Cardiac muscle cell (in vitro differentiated cells and primary cell): Measurements from ENCODE around the gene SMYD3. TPM values are rescaled to one million over a fixed set of nuclear protein-coding genes. Genes with fewer than 3 reads are reported as not detected.
A peak's percentile ranks its signal among the peaks of the same experiment; 100 is the strongest.

Source experiments
- DNase-seq, 2 donors: peaks; one replicate each; pipeline versions ENCODE4 v3.0.0 to v3.0.0-alpha.2; 2010 to 2017; ENCODE audit warnings: low read depth in 1 of 2, low spot score in 1 of 2
- H3K27ac ChIP-seq: fragments of 200-600 bp; sonication (generic); 2 replicates; pipeline ENCODE4 v1.5.1; 2016
- H3K27me3 ChIP-seq: fragments of 200-600 bp; sonication (generic); 2 replicates; pipeline ENCODE4 v1.6.0; 2016; ENCODE audit warnings: control low read depth
- H3K36me3 ChIP-seq: fragments of 200-600 bp; sonication (generic); 2 replicates; pipeline ENCODE4 v1.5.1; 2016; ENCODE audit warnings: control low read depth
- H3K4me1 ChIP-seq: fragments of 200-600 bp; sonication (generic); 2 replicates; pipeline ENCODE4 v1.8.1; 2017; ENCODE audit warnings: low read depth, mild to moderate bottlenecking, mixed run types
- H3K4me3 ChIP-seq: fragments of 200-600 bp; sonication (generic); 2 replicates; pipeline ENCODE4 v1.5.1; 2016; ENCODE audit warnings: mild to moderate bottlenecking
- H3K9me3 ChIP-seq: fragments of 200-600 bp; sonication (generic); 2 replicates; pipeline ENCODE4 v1.5.1; 2017; ENCODE audit warnings: low read depth, mild to moderate bottlenecking, control low read depth
- CTCF ChIP-seq: IDR thresholded peaks from 2 replicates; pipeline ENCODE4 v1.5.1; 2012; ENCODE audit warnings: low read depth, mild to moderate bottlenecking, low read length
- polyA plus RNA-seq: library from polyadenylated mRNA; unstranded; fragments of >200 nt; fragmentation: Nextera tagmentation; extraction: Ambion mirVana; gene quantifications from 2 replicates; pipeline ENCODE4 v1.2.1, GENCODE V29; 2016
- total RNA-seq: library from RNA; depleted of rRNA; stranded (reverse); fragments of >200 nt; gene quantifications from 2 replicates; pipeline ENCODE4 v1.2.3, GENCODE V29; 2016

The SMYD3 gene
- total and polyA plus RNA-seq, 2 experiments from 2014 or later, result 47.2 to 50.8 TPM

DNA sequence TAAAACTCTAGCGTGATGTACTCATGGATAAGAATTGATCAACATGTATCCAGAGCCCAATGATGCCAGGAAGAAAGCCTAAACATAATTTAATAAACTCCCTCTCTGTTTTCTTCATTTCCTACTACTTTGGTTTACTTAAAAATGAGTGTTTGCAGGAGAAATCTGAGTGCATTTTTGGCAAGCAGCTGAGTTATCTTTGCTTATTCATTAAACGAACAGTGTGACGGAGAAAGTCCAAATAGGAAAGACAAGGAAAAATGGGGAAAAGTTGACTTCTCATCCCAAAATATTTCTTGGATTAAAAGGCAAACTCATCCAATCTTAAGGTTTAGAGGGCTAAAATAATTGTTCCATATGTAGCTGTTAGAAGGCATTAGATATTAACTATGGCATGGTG, 496.7 kb downstream of the SMYD3 start:
- Histone ChIP-seq H3K36me3 (no peaks in the 10 kb centered on the region), H3K9me3 (no peaks in the 10 kb centered on the region), H3K4me1 (peaks cover 4% of the 10 kb centered on the region), H3K27ac (no peak overlapping the region), H3K4me3 (no peak overlapping the region), H3K27me3 (no peaks in the 10 kb centered on the region)
- no peak for DNase-seq
- no peak for TF ChIP-seq CTCF

- Histone ChIP-seq H3K4me1 (peaks cover 4% of the 10 kb centered on the region), H3K4me3 (no peak overlapping the region), H3K27ac (no peak overlapping the region)
Measured at GRCh38 chr1:246008363-246008831, 498.7 kb downstream of the SMYD3 start.

DNA sequence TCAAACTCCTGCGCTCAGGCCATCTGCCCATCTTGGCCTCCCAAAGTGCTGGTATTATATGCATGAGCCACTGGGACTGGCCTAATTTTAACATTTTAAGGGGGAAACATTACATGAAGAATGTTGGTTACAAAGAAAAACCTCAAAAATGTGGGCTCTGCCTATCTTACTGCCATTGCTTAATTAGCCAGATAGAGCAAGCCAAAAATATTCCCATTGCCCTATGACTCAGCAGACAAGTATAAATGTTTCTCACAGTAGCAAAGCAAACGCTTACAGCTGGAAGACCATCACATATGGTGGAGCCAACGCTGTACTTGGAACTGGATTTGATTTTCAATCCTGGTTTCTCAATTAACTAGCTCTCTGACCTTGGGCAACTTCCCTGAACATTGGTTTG, 502.0 kb downstream of the SMYD3 start:
- no peaks in the 10 kb centered on the region for H3K9me3 ChIP-seq
- H3K27ac ChIP-seq, result no peak overlapping the region
- no peak overlapping the region for H3K4me3 ChIP-seq
- H3K27me3 ChIP-seq, result no peaks in the 10 kb centered on the region
- no peak for TF ChIP-seq CTCF
- peak in 1 of 2 donors; percentile 97 for DNase-seq
- H3K36me3 ChIP-seq, result no peaks in the 10 kb centered on the region
- H3K4me1 ChIP-seq, result peaks cover 4% of the 10 kb centered on the region

More at GRCh38 chr1:246008363-246008831, 498.7 kb downstream of the SMYD3 start:
- no peak for DNase-seq
- no peak for TF ChIP-seq CTCF
- Histone ChIP-seq H3K36me3 (no peaks in the 10 kb centered on the region), H3K27me3 (no peaks in the 10 kb centered on the region), H3K9me3 (no peaks in the 10 kb centered on the region)

- TF ChIP-seq CTCF, result no peak
- no peak overlapping the region for H3K27ac ChIP-seq
- no peaks in the 10 kb centered on the region for H3K36me3 ChIP-seq
- H3K4me1 ChIP-seq, result peaks cover 4% of the 10 kb centered on the region
- H3K4me3 ChIP-seq, result no peak overlapping the region
- H3K27me3 ChIP-seq, result no peaks in the 10 kb centered on the region
- no peaks in the 10 kb centered on the region for H3K9me3 ChIP-seq
- DNase-seq, result no peak
Measured at GRCh38 chr1:246004301-246004700, 502.8 kb downstream of the SMYD3 start.

GRCh38 chr1:246003442-246003730, 503.7 kb downstream of the SMYD3 start:
- Histone ChIP-seq H3K4me1 (peaks cover 4% of the 10 kb centered on the region), H3K9me3 (no peaks in the 10 kb centered on the region), H3K27ac (no peak overlapping the region), H3K4me3 (no peak overlapping the region), H3K36me3 (no peaks in the 10 kb centered on the region), H3K27me3 (no peaks in the 10 kb centered on the region)
- no peak for TF ChIP-seq CTCF
- no peak for DNase-seq
